HG02884 (cell line): Measurements from ENCODE around the gene ALDH2.
"Not testable (repeated sequence)": the region's sequence is repeated elsewhere in the genome, so short reads cannot be mapped to it uniquely, and the experiment has no call there.

Source experiments
- ATAC-seq: cut with Tn5 transposase; IDR thresholded peaks from one replicate; pipeline ENCODE4 v1.9.1; 2021; ENCODE audit warnings: mild to moderate bottlenecking, moderate library complexity; ENCODE audit not compliant: unreplicated experiment

The ALDH2 gene

DNA sequence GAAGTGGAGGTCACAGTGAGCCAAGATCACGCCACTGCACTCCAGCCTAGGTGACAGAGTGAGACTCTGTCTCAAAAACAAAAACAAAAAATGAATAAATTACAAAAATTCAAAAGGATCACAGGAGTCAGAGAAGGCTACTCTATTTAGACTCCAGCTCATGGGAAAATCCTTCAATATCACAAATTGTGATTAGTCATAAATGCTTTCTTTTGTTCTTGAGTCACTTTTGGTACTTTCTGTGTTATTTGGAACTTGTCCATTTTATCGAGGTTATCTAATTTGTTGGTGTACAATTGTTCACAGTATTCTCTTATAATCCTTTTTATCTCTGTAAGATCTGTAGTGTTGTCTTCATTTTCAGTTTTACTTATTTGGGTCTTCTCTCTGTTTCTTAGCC is 18.9 kb downstream of the ALDH2 start:
- no peak for ATAC-seq

GRCh38 chr12:111788178-111788654 is 21.5 kb downstream of the ALDH2 start:
- no peak for ATAC-seq

GRCh38 chr12:111789779-111790178 is 23.0 kb downstream of the ALDH2 start:
- ATAC-seq = no peak

DNA sequence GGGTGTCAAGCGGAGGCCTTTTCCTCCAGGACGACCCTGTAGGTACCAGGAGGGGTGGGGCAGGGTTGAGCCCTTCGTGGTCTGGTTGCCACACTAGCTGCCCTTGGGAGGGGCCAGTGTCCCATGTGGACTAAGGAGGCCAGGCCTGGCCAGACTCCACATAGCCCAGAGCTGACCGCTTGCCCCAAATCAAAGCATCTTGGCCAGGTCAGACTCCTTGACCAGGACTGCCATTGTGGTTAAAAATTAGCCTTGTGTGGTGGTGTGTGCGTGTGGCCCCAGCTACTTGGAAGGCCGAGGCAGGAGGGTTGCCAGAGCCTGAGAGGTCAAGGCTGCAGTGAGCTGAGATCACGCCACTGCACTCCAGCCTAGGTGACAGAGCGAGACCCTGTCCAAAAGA is 24.8 kb downstream of the ALDH2 start:
- no peak for ATAC-seq

DNA sequence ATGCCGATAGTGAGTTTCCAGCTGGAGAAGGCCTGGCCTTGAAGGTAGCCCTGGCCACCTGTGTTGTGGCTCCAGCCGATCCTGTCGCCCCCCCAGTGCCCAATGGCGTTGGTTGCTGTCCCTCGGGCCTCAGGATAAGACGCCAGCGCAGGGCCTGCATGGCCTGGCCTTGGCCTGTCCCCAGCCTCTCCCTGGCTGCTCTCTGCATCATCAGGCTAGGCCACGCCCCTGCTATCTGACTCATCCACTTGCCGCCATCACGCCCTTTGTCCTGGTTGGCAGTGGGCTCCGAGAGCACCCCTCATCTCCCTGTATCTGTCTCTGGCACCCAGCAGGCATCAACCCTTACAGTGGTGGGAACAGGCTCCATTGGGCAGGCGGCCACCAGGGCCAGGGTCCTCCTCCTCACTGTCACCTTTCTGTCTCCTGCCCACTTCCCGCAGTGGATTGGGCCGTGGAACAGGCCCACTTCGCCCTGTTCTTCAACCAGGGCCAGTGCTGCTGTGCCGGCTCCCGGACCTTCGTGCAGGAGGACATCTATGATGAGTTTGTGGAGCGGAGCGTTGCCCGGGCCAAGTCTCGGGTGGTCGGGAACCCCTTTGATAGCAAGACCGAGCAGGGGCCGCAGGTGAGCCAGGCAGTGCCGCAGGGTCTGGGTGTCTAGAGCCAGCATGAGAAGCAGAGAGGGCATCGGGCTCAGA is 25.6 kb downstream of the ALDH2 start:
- ATAC-seq = no peak

DNA sequence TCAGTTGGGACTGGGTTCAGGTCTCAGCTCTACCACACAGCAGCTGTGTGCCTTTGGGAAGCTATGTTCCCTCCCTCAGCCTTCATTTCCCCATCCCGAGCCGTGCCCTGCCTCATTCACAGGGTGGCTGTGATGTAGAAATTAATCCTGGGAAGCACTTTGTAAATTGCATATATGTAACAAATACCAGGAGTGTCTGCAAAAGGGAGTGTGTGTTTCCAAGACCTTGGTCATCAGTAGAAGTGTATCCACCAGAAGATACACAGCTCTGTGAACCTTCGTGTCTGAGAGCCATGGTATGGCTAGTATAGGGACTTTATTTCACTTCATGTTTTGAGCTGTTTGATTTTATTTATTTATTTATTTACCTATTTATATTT is 26.1 kb downstream of the ALDH2 start:
- ATAC-seq = no peak

- no peak for ATAC-seq
Measured at GRCh38 chr12:111798182-111798581, 31.4 kb downstream of the ALDH2 start.

DNA sequence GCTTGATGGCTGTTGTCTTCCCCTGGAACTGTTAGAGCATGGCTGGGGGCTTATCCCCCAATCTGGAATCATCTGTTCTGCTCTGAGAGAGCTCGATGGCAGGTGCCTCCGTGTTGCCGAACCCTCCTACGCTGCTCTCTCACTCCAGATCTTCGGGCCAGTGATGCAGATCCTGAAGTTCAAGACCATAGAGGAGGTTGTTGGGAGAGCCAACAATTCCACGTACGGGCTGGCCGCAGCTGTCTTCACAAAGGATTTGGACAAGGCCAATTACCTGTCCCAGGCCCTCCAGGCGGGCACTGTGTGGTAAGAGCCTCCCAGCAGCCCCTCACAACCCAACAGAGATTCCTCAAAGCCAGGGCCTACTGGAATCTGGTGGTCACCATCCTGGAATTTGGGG is 33.0 kb downstream of the ALDH2 start:
- no peak for ATAC-seq

DNA sequence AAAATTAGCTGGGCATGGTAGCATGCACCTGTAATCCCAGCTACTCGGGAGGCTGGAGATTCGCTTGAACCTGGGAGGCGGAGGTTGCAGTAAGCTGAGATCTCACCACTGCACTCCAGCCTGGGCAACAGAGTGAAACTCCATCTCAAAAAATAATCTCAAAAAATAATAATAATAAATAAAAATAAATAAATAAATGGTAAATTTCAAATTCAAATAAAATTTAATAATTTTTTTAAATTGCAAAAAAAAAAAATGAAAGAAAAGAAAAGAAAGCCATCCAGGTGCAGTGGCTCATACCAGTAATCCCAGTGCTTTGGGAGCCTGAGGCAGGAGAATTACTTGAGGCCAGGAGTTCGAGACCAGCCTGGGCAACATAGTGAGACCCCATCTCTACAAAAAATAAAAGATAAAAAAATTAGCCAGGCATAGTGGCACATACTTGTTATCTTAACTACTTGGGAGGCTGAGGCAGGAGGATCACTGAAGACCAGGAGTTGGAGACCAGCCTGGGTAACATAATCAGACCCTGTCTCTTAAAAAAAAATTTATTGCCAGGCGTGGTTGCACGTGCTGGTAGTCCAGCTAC is 36.4 kb downstream of the ALDH2 start:
- ATAC-seq = no peak

GRCh38 chr12:111803851-111804250 is 37.1 kb downstream of the ALDH2 start:
- ATAC-seq = no peak

- no peak for ATAC-seq
Measured at GRCh38 chr12:111806304-111806703, 39.6 kb downstream of the ALDH2 start.

- ATAC-seq = no peak
Measured at GRCh38 chr12:111807232-111807631, 40.5 kb downstream of the ALDH2 start.

DNA sequence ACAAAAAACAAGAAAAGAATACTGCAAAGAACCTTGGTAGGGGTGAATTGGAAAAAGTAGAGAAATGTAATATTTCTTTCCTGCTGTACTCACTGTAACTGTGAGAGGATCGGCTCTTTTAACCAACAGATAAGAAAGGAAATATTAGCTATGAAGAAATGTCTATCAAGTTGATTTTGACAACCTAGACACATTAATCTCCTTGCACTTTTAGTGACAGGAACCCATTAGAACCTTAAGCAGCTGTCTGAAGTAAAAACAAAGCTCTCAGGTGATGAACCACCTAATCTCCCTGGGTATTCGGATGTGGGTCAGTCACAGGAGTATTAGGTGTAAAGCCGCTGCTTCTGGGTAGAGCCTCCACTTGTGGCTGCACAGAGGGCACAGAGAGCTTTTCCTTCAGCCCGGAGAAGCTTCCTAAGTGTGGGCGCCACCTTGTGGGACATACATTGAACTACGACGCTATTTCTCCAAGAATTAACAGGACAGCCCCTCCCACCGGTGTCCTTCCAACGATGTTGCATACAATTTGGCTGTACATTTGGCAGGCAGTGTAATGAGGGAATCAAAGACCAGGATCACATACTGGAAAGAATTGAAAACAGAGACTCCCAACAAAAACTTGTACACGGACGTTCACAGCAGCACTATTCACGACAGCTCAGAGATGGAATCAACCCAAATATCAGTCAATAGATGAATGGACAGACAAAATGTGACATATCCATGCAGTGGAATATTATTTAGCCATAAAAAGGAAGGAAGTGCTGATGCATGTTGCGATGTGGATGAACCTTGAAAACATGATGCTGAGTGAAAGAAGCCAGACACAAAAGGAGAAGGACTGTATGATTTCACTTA is 46.4 kb downstream of the ALDH2 start:
- no peak for ATAC-seq

GRCh38 chr12:111816065-111816615 is 49.4 kb downstream of the ALDH2 start:
- no peak for ATAC-seq

DNA sequence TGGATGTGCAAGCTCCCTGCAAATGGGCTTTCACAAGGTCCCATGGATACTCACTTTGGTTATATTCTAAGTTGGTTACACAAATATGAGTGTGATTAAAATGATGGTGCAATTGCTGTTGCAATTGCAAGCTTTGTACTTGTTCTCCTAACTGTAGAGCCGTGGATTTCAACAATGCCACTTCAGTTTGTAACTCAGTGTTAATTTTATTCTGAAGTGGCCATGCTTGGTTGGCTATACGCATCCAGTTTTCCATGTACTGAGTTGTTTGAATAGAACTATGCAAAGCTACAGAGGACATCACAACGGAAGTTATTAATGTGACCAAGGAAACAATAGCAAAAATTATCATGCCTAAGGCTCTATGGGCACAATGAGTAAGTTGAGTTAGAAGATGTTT is 50.2 kb downstream of the ALDH2 start:
- not testable (repeated sequence) for ATAC-seq

DNA sequence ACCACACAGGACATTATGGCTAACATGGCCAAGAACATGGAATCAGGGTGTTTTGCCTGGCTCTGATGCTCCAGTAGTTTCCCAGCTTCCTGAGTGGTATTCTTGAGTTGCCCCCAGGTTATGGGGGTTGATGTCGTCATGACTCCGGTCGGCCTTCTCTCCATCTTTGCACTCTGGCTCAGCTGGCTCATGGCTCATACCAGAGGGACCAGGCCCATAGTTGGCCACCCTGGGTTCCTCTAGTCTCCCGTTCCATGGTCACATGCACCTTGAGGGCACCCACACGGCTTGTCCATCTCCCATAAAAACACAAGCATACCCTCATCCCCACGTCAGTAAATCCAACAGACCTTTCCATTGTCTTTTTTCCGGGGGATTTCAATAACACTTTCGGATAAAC is 51.6 kb downstream of the ALDH2 start:
- ATAC-seq = no peak

DNA sequence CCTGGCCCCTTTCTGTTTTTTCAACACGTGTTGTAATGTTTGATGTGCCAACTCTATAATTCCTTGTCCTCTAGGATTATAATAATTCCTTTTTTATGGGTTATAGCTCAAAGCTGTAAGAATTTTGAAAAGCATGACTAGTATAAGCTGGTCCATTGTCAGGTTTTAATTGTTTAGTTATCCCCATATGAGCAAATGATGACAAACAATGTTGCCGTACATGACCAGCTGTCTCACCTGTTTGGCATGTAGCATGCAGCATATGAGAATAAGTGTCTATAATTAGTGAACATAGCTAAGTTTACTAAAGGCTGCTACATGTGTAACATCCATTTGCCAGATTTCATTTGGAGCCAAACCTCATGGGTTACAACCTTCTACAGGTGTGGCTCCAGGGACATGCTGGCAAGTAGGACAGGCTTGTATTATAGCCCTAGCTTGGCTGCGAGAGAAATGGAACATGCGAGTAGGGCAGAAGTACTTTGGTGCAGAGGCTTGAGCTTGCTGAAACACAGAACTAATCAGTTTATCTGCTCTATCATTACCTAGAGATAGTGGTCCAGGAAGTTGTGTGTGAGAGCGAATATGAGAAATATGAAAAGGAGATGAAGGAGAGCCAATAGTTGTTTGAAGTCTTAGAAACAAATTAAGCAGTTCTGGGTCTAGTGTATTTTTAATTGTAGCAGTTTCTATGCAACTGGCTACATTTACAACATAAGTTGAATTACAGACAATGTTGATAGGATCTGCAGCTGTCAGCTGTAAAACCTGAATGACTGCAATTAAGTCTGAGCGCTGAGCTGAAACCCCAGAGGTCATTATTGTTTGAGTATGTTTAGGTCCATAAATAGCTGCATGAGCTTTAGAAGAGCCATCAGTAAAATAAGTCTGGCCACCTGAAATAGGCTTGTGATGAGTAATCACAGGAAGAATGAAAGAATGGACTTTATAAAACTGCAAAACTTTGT is 52.7 kb downstream of the ALDH2 start:
- no peak for ATAC-seq

- ATAC-seq = not testable (repeated sequence)
Measured at GRCh38 chr12:111820828-111821227, 54.1 kb downstream of the ALDH2 start.

DNA sequence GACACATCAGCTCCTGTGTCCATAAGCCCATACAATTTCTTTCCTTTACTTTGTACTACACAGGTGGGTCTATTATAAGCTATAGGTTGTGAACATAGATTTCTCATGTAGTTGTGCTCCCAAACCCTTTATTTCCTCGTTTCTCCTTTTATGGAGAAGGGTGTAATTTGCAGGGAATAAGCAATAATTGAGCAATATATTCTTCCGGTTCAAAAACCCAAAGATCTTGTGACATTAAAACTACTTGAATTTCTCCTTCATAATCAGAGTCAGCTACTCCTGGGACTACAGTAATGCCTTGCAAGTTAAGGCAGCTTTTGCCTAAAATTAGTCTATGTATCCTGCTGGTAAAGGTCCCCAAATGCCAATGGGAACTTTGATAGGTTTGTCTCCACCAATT is 56.2 kb downstream of the ALDH2 start:
- ATAC-seq = no peak

DNA sequence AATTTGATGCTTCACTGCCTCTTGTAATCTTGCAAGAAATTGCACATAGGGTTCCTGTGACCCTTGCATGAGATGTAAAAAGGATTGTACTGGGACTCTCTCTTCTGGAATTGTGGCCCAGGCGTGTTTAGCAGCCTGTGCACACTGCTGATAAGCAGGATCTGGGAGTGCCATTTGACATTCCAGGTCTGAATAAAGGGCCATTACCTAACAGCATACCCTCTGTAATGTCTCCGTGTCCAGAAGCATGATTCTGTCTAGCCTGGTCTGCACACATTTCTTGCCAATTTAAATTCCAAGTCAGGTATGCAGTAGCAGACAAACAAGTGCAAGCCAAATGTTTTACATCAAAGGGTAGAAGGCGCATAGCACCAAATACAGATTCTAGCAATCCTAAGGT is 57.2 kb downstream of the ALDH2 start:
- no peak for ATAC-seq
